T-helper 17 cell (primary cell): Measurements from ENCODE around the gene NPAS3. TPM values are rescaled to one million over a fixed set of nuclear protein-coding genes. Genes with fewer than 3 reads are reported as not detected.

Source experiments
- ATAC-seq: fragments of 150-1000 bp; cut with Tn5 transposase; 2 replicates; pipeline ENCODE4 v1.10.0; 2021; ENCODE audit warnings: mild to moderate bottlenecking, moderate library complexity
- DNase-seq, 3 donors: peaks; one replicate each; pipeline versions ENCODE4 v3.0.0 to v3.0.0-alpha.2; 2020 to 2021
- H3K9me3 ChIP-seq: one replicate; pipeline ENCODE4 v1.7.0; 2013; ENCODE audit warnings: low read length, mild to moderate bottlenecking; ENCODE audit not compliant: control insufficient read depth, poor library complexity, severe bottlenecking
- H3K27ac Mint-ChIP-seq: one replicate; pipeline ENCODE4 v1.8.0; 2022; ENCODE audit warnings: mild to moderate bottlenecking, moderate library complexity, mixed read lengths
- H3K27me3 Mint-ChIP-seq: one replicate; pipeline ENCODE4 v1.8.0; 2022; ENCODE audit warnings: mixed read lengths
- H3K36me3 Mint-ChIP-seq: one replicate; pipeline ENCODE4 v1.8.0; 2022; ENCODE audit warnings: low read depth, mixed read lengths
- H3K4me1 Mint-ChIP-seq: one replicate; pipeline ENCODE4 v1.8.0; 2022; ENCODE audit warnings: mild to moderate bottlenecking, mixed read lengths
- H3K4me3 Mint-ChIP-seq: one replicate; pipeline ENCODE4 v1.8.0; 2022; ENCODE audit warnings: mild to moderate bottlenecking, moderate library complexity, mixed read lengths
- total RNA-seq, 4 donors: library from RNA in 2 of 4; stranded (reverse) in 2 of 4; gene quantifications; one replicate each; pipeline ENCODE4 v1.2.3 and lab custom pipeline; 2022 to 2026

The NPAS3 gene
- total RNA-seq, 2 donors from 2014 or later: not detected

- H3K36me3 Mint-ChIP-seq: no peaks in the 10 kb centered on the region
- H3K4me1 Mint-ChIP-seq: no peaks in the 10 kb centered on the region
- H3K4me3 Mint-ChIP-seq: no peak overlapping the region
- no peak for ATAC-seq
- H3K27ac Mint-ChIP-seq: no peak overlapping the region
- H3K27me3 Mint-ChIP-seq: no peaks in the 10 kb centered on the region
- no peaks in the 10 kb centered on the region for H3K9me3 ChIP-seq
- no peak for DNase-seq
These were observed 59.8 kb downstream of the NPAS3 start for GRCh38 chr14:32998433-32998832.

- H3K4me1 Mint-ChIP-seq: no peaks in the 10 kb centered on the region
- no peak overlapping the region for H3K4me3 Mint-ChIP-seq
- H3K36me3 Mint-ChIP-seq: no peaks in the 10 kb centered on the region
- ATAC-seq: no peak
- no peak overlapping the region for H3K27ac Mint-ChIP-seq
- H3K27me3 Mint-ChIP-seq: peaks cover 10% of the 10 kb centered on the region
- no peak for DNase-seq
- no peaks in the 10 kb centered on the region for H3K9me3 ChIP-seq
These were observed 71.0 kb downstream of the NPAS3 start for GRCh38 chr14:33009673-33010072.

GRCh38 chr14:33010495-33010894 is 71.8 kb downstream of the NPAS3 start:
- Mint-ChIP-seq H3K27ac (no peak overlapping the region), H3K4me1 (no peaks in the 10 kb centered on the region), H3K36me3 (no peaks in the 10 kb centered on the region), H3K27me3 (peaks cover 15% of the 10 kb centered on the region), H3K4me3 (no peak overlapping the region)
- no peaks in the 10 kb centered on the region for H3K9me3 ChIP-seq
- ATAC-seq: no peak
- no peak for DNase-seq

GRCh38 chr14:33014710-33015109 is 76.0 kb downstream of the NPAS3 start:
- H3K9me3 ChIP-seq: no peaks in the 10 kb centered on the region
- no peak for ATAC-seq
- H3K36me3 Mint-ChIP-seq: no peaks in the 10 kb centered on the region
- no peak for DNase-seq
- H3K4me3 Mint-ChIP-seq: no peak overlapping the region
- peaks cover 2% of the 10 kb centered on the region for H3K4me1 Mint-ChIP-seq
- H3K27me3 Mint-ChIP-seq: peaks cover 7% of the 10 kb centered on the region
- H3K27ac Mint-ChIP-seq: no peak overlapping the region

- DNase-seq (no peak), ATAC-seq (no peak)
- Mint-ChIP-seq H3K27me3 (peaks cover 7% of the 10 kb centered on the region), H3K27ac (no peak overlapping the region), H3K4me3 (no peak overlapping the region), H3K36me3 (no peaks in the 10 kb centered on the region), H3K4me1 (peaks cover 2% of the 10 kb centered on the region)
- no peaks in the 10 kb centered on the region for H3K9me3 ChIP-seq
These were observed 77.9 kb downstream of the NPAS3 start for GRCh38 chr14:33016613-33017012.

- Mint-ChIP-seq H3K4me1 (peaks cover 2% of the 10 kb centered on the region), H3K4me3 (no peak overlapping the region), H3K27ac (no peak overlapping the region), H3K27me3 (peaks cover 7% of the 10 kb centered on the region), H3K36me3 (no peaks in the 10 kb centered on the region)
- ATAC-seq (no peak), DNase-seq (no peak)
- H3K9me3 ChIP-seq: no peaks in the 10 kb centered on the region
These were observed 78.3 kb downstream of the NPAS3 start for GRCh38 chr14:33017016-33017415.

- H3K9me3 ChIP-seq: no peaks in the 10 kb centered on the region
- no peak overlapping the region for H3K27ac Mint-ChIP-seq
- peaks cover 2% of the 10 kb centered on the region for H3K4me1 Mint-ChIP-seq
- ATAC-seq: no peak
- H3K27me3 Mint-ChIP-seq: peaks cover 7% of the 10 kb centered on the region
- H3K36me3 Mint-ChIP-seq: no peaks in the 10 kb centered on the region
- no peak overlapping the region for H3K4me3 Mint-ChIP-seq
- no peak for DNase-seq
These were observed 80.7 kb downstream of the NPAS3 start for GRCh38 chr14:33019346-33019745.

GRCh38 chr14:33026850-33027430 is 88.3 kb downstream of the NPAS3 start:
- ATAC-seq: no peak
- H3K4me3 Mint-ChIP-seq: no peak overlapping the region
- no peaks in the 10 kb centered on the region for H3K9me3 ChIP-seq
- H3K27ac Mint-ChIP-seq: no peak overlapping the region
- no peaks in the 10 kb centered on the region for H3K27me3 Mint-ChIP-seq
- no peaks in the 10 kb centered on the region for H3K4me1 Mint-ChIP-seq
- DNase-seq: no peak
- no peaks in the 10 kb centered on the region for H3K36me3 Mint-ChIP-seq

GRCh38 chr14:33029511-33029910 is 90.8 kb downstream of the NPAS3 start:
- DNase-seq (no peak), ATAC-seq (no peak)
- H3K27ac Mint-ChIP-seq: no peak overlapping the region
- H3K9me3 ChIP-seq: no peaks in the 10 kb centered on the region
- no peaks in the 10 kb centered on the region for H3K27me3 Mint-ChIP-seq
- no peak overlapping the region for H3K4me3 Mint-ChIP-seq
- H3K4me1 Mint-ChIP-seq: no peaks in the 10 kb centered on the region
- H3K36me3 Mint-ChIP-seq: no peaks in the 10 kb centered on the region

GRCh38 chr14:33030386-33030785 is 91.7 kb downstream of the NPAS3 start:
- ATAC-seq (no peak), DNase-seq (no peak)
- Mint-ChIP-seq H3K4me1 (no peaks in the 10 kb centered on the region), H3K27ac (no peak overlapping the region), H3K27me3 (no peaks in the 10 kb centered on the region), H3K4me3 (no peak overlapping the region), H3K36me3 (no peaks in the 10 kb centered on the region)
- no peaks in the 10 kb centered on the region for H3K9me3 ChIP-seq

GRCh38 chr14:33035416-33036194 is 96.9 kb downstream of the NPAS3 start:
- Mint-ChIP-seq H3K27ac (no peak overlapping the region), H3K36me3 (no peaks in the 10 kb centered on the region), H3K27me3 (no peaks in the 10 kb centered on the region), H3K4me3 (no peak overlapping the region), H3K4me1 (no peaks in the 10 kb centered on the region)
- ATAC-seq (no peak), DNase-seq (no peak)
- no peaks in the 10 kb centered on the region for H3K9me3 ChIP-seq

- Mint-ChIP-seq H3K27ac (no peak overlapping the region), H3K4me1 (no peaks in the 10 kb centered on the region), H3K27me3 (no peaks in the 10 kb centered on the region), H3K4me3 (no peak overlapping the region), H3K36me3 (no peaks in the 10 kb centered on the region)
- no peak for ATAC-seq
- no peaks in the 10 kb centered on the region for H3K9me3 ChIP-seq
- DNase-seq: no peak
These were observed 100.6 kb downstream of the NPAS3 start for GRCh38 chr14:33039311-33039710.

GRCh38 chr14:33040372-33041140 is 101.9 kb downstream of the NPAS3 start:
- Mint-ChIP-seq H3K27ac (no peak overlapping the region), H3K4me3 (no peak overlapping the region), H3K36me3 (no peaks in the 10 kb centered on the region), H3K27me3 (no peaks in the 10 kb centered on the region), H3K4me1 (no peaks in the 10 kb centered on the region)
- no peaks in the 10 kb centered on the region for H3K9me3 ChIP-seq
- ATAC-seq (no peak), DNase-seq (no peak)
